AG04449 (cell line): ENCODE measurements around the gene EFTUD2.

Source experiments
- CTCF ChIA-PET: fragments of 350-600 bp; formaldehyde crosslinking; extraction: SDS; loops from one replicate; lab custom pipeline; 2021; ENCODE audit warnings: antibody characterized with exemption; lab: Yijun Ruan, JAX
- POLR2A ChIA-PET: fragments of 400-600, 350-600 bp; formaldehyde crosslinking; extraction: SDS; loops from one replicate; lab custom pipeline; 2020; ENCODE audit warnings: antibody characterized with exemption, inconsistent platforms; lab: Yijun Ruan, JAX
- DNase-seq: peaks from one replicate; pipeline ENCODE4 v3.0.0-alpha.2; 2010; ENCODE audit warnings: low read depth, low spot score
- H3K4me3 ChIP-seq: 2 replicates; pipeline ENCODE4 v1.5.1; 2011; ENCODE audit warnings: low read depth, mild to moderate bottlenecking, control low read depth, low read length
- CTCF ChIP-seq: IDR thresholded peaks from one replicate; pipeline ENCODE4 v1.5.1; 2011; ENCODE audit warnings: mild to moderate bottlenecking, moderate library complexity, low read length, control low read depth, inconsistent platforms; ENCODE audit not compliant: insufficient read depth; ENCODE audit errors: missing control alignments

EFTUD2 gene

GRCh38 chr17:44862278-44862914 lies 36.8 kb downstream of the EFTUD2 start:
- ChIA-PET CTCF (interaction anchor here (5.9 to 20.0 kb wide), 4 partner anchors 7 to 85 kb away, joined by 80 to 823 read pairs (median 132); partner anchors contain the start of gene HIGD1B), POLR2A (no interaction called here)
- H3K4me3 ChIP-seq = no peak overlapping the region
- DNase-seq = no peak
- no peak for TF ChIP-seq CTCF

- CTCF ChIA-PET = interaction anchor here (0.6 to 20.0 kb wide), 7 partner anchors 9 to 163 kb away, joined by 3 to 823 read pairs (median 5); no protein-coding TSS in a partner anchor
- TF ChIP-seq CTCF = no peak
- POLR2A ChIA-PET = no interaction called here
- H3K4me3 ChIP-seq = no peak overlapping the region
- no peak for DNase-seq
Observed at GRCh38 chr17:44859701-44860100, 39.5 kb downstream of the EFTUD2 start.

- H3K4me3 ChIP-seq = no peak overlapping the region
- TF ChIP-seq CTCF = no peak
- DNase-seq = no peak
- CTCF ChIA-PET = interaction anchor here (0.9 to 20.0 kb wide), 3 partner anchors 11 to 76 kb away, joined by 3 to 823 read pairs (median 80); no protein-coding TSS in a partner anchor
- POLR2A ChIA-PET = no interaction called here
Observed at GRCh38 chr17:44854192-44854591, 45.1 kb downstream of the EFTUD2 start.

GRCh38 chr17:44850612-44851011 lies 48.6 kb downstream of the EFTUD2 start:
- no peak for TF ChIP-seq CTCF
- ChIA-PET CTCF (interaction anchor here (0.7 to 8.6 kb wide), 3 partner anchors 8 to 76 kb away, joined by 3 to 80 read pairs (median 3); no protein-coding TSS in a partner anchor), POLR2A (no interaction called here)
- DNase-seq = no peak
- H3K4me3 ChIP-seq = no peak overlapping the region

GRCh38 chr17:44850025-44850424 lies 49.2 kb downstream of the EFTUD2 start:
- no peak for TF ChIP-seq CTCF
- CTCF ChIA-PET = interaction anchor here (0.9 to 8.6 kb wide), 3 partner anchors 9 to 72 kb away, joined by 3 to 89 read pairs (median 80); no protein-coding TSS in a partner anchor
- POLR2A ChIA-PET = no interaction called here
- H3K4me3 ChIP-seq = no peak overlapping the region
- no peak for DNase-seq

- ChIA-PET CTCF (interaction anchor here (0.9 to 8.6 kb wide), 3 partner anchors 10 to 71 kb away, joined by 3 to 89 read pairs (median 80); no protein-coding TSS in a partner anchor), POLR2A (no interaction called here)
- no peak for DNase-seq
- TF ChIP-seq CTCF = no peak
- no peak overlapping the region for H3K4me3 ChIP-seq
Observed at GRCh38 chr17:44848961-44849489, 50.2 kb downstream of the EFTUD2 start.
